ENCODE data around the gene KCNN4.
A peak's percentile ranks its signal among the peaks of the same experiment; 100 is the strongest.

Gene KCNN4

GRCh38 chr19:43755256-43755801 lies 25.4 kb downstream of the KCNN4 start:
- Histone ChIP-seq H3K27ac (ENCODE audit: extremely low read depth, low read depth, low read length) (peak overlapping the region; percentile 100), H3K4me1 (ENCODE audit: control insufficient read depth, insufficient read depth, low read length) (peaks cover 33% of the 10 kb centered on the region)
- TF ChIP-seq HOXC10 (CRISPR knock-in tag; IDR thresholded peaks at IDR 0.05) (no peak), SCRT1 (tag by site-specific recombination; IDR thresholded peaks at IDR 0.05; ENCODE audit: borderline replicate concordance) (peak; percentile 10; the same call in 1 of the 2 replicates), ZNF677 (tag by site-specific recombination; IDR thresholded peaks at IDR 0.05) (no peak), ZNF148 (tag by site-specific recombination; IDR thresholded peaks at IDR 0.05; ENCODE audit: borderline replicate concordance) (no peak), ZNF645 (tag by site-specific recombination; IDR thresholded peaks at IDR 0.05) (no peak), ZNF561 (tag by site-specific recombination; IDR thresholded peaks at IDR 0.05; ENCODE audit: borderline replicate concordance) (peak; percentile 53), ZNF571 (tag by site-specific recombination; IDR thresholded peaks at IDR 0.05) (no peak), PRDM1 (tag by site-specific recombination; IDR thresholded peaks at IDR 0.05) (no peak; the same call in 1 of the 2 replicates), ZNF362 (tag by site-specific recombination; IDR thresholded peaks at IDR 0.05) (no peak), INSM2 (tag by site-specific recombination; IDR thresholded peaks at IDR 0.05) (peak; percentile 59), ZNF23 (tag by site-specific recombination; IDR thresholded peaks at IDR 0.05; ENCODE audit: borderline replicate concordance) (no peak), ZNF324 (tag by site-specific recombination; IDR thresholded peaks at IDR 0.05) (peak; percentile 10; the same call in 1 of the 2 replicates), ZBTB11 (tag by site-specific recombination; conservative IDR thresholded peaks at IDR 0.05; ENCODE audit: low read depth) (peak; percentile 18; the same call in 1 of the 2 replicates), ZSCAN18 (tag by site-specific recombination; IDR thresholded peaks at IDR 0.05) (no peak), ZNF585B (tag by site-specific recombination; IDR thresholded peaks at IDR 0.05) (no peak), SETDB1 (IDR thresholded peaks at IDR 0.05; ENCODE audit: insufficient read length, low read length) (no peak), ZNF184 (tag by site-specific recombination; IDR thresholded peaks at IDR 0.05) (no peak), ZFHX2 (tag by site-specific recombination; conservative IDR thresholded peaks at IDR 0.05) (no peak; the same call in 1 of the 2 replicates), ZNF558 (tag by site-specific recombination; IDR thresholded peaks at IDR 0.05) (peak; percentile 53; the same call in 1 of the 2 replicates), EGR2 (tag by site-specific recombination; IDR thresholded peaks at IDR 0.05; ENCODE audit: low read depth) (no peak), ZNF354C (tag by site-specific recombination; IDR thresholded peaks at IDR 0.05; ENCODE audit: borderline replicate concordance, low read depth) (no peak), ZNF157 (tag by site-specific recombination; IDR thresholded peaks at IDR 0.05) (no peak), OVOL3 (tag by site-specific recombination; IDR thresholded peaks at IDR 0.05) (peak; percentile 77; the same call in 1 of the 2 replicates), OSR2 (tag by site-specific recombination; IDR thresholded peaks at IDR 0.05) (no peak), GLIS2 (tag by site-specific recombination; IDR thresholded peaks at IDR 0.05) (no peak), ZNF473 (tag by site-specific recombination; IDR thresholded peaks at IDR 0.05) (no peak)

More at GRCh38 chr19:43755256-43755801, 25.4 kb downstream of the KCNN4 start:
- Histone ChIP-seq H3K9me3 (ENCODE audit: control insufficient read depth, insufficient read depth, low read depth, low read length) (no peaks in the 10 kb centered on the region), H3K36me3 (ENCODE audit: control insufficient read depth in 2 of 2, insufficient read depth in 1 of 2, low read length in 2 of 2) (peaks cover 21 to 30% of the 10 kb centered on the region in 2 experiments), H3K4me3 (ENCODE audit: low read depth, low read length) (peak overlapping the region; percentile 60)
- ChIA-PET POLR2A (interaction anchor here (0.6 to 4.4 kb wide), 26 partner anchors 9 to 292 kb away, joined by 3 to 63 read pairs (median 5); partner anchors contain the start of genes IRGQ, PLAUR, XRCC1 and ZNF45), CTCF (interaction anchor here (0.8 to 9.0 kb wide), 9 partner anchors 8 to 236 kb away, joined by 3 to 151 read pairs (median 6); no protein-coding TSS in a partner anchor)
